Renal pelvis (tissue), 3 donors: Measurements from ENCODE around the gene PCARE. TPM values are rescaled to one million over a fixed set of nuclear protein-coding genes. Genes with fewer than 3 reads are reported as not detected.

Source experiments
- polyA plus RNA-seq, 3 donors: library from polyadenylated mRNA; unstranded; fragments of 120-200 nt; gene quantifications; one replicate each; pipeline ENCODE4 v1.2.1, GENCODE V29; 2013; ENCODE audit not compliant: insufficient read length in 3 of 3

Gene PCARE
- polyA plus RNA-seq, 3 donors: 0.30 to 0.46 (median 0.32) TPM

Other genes starting within 250 kb of the PCARE start
- gene TRMT61B, start 204.2 kb downstream of the PCARE start, polyA plus RNA-seq: 10 to 100 TPM; 18.8 to 27.4 (median 23.5) TPM
- 10 to 100 TPM; 47.4 to 56.7 (median 48.6) TPM for gene WDR43, start 179.9 kb downstream of the PCARE start, polyA plus RNA-seq
- 1 to 10 TPM in 2 of 3 donors, under 1 TPM in 1; 0.83 to 1.7 (median 1.5) TPM for gene TOGARAM2, start 93.2 kb downstream of the PCARE start, polyA plus RNA-seq
- 10 to 100 TPM; 12.9 to 27.5 (median 20.2) TPM for gene CLIP4, start 40.9 kb upstream of the PCARE start, polyA plus RNA-seq